Measurements from ENCODE around the gene CDC42EP3. TPM values are rescaled to one million over a fixed set of nuclear protein-coding genes. Genes with fewer than 3 reads are reported as not detected.

Gene CDC42EP3
- polyA plus RNA-seq, 2 of the 4 experiments (the other 2 are of a cell fraction): 23.8 to 39.1 TPM

- no peak for TF ChIP-seq HOXB13 (CRISPR knock-in tag; IDR thresholded peaks at IDR 0.05; ENCODE audit: low read depth)
- TF ChIP-seq HOXB5 (CRISPR knock-in tag; IDR thresholded peaks at IDR 0.05): no peak
- TF ChIP-seq HES2 (IDR thresholded peaks at IDR 0.05): no peak
- TF ChIP-seq BHLHE40 (IDR thresholded peaks at IDR 0.05; ENCODE audit: low read depth, low read length): no peak
- TF ChIP-seq POLR2A (IDR thresholded peaks at IDR 0.05; ENCODE audit: low read length): no peak
- TF ChIP-seq KDM1A (IDR thresholded peaks at IDR 0.05; ENCODE audit: low read depth): no peak
- POLR2A ChIA-PET: interaction anchor here (1.5 kb wide), 1 partner anchor 40 kb away, joined by 4 read pairs; the partner anchor contains the start of gene CDC42EP3
- Histone ChIP-seq H3K4me3 (no peak overlapping the region), H3K9me3 (peaks cover 13% of the 10 kb centered on the region; the same call in 2 of the 3 replicates), H3K4me2 (peak overlapping the region; percentile 37; the same call in 2 of the 3 replicates), H3K27ac (peak overlapping the region in 1 of 2 experiments; percentile 76; a peak in 3 of 6 replicates), H3K4me1 (peaks cover 10% of the 10 kb centered on the region)
- 77% methylated on average over 2 of the region's 2 CpGs for WGBS (ENCODE audit: missing lambda C conversion rate)
- CTCF ChIA-PET: interaction anchor here (1.2 to 1.3 kb wide), 2 partner anchors 7 to 18 kb away, joined by 3 to 5 read pairs; no protein-coding TSS in a partner anchor
- FAIRE-seq (no peak), DNase-seq (ENCODE audit: low read depth in 1 of 2, low spot score in 1 of 2) (no peak), ATAC-seq (peak in 1 of 2 experiments; percentile 68; a peak in 3 of 6 replicates)
These were observed 40.4 kb upstream of the CDC42EP3 start for GRCh38 chr2:37711831-37712230.

- no peak for FAIRE-seq
- Histone ChIP-seq H3K4me1 (peaks cover 10% of the 10 kb centered on the region), H3K4me2 (peak overlapping the region; percentile 37; the same call in 2 of the 3 replicates), H3K4me3 (no peak overlapping the region), H3K27ac (peak overlapping the region; percentile 11 to 76; a peak in 3 of 6 replicates), H3K9me3 (peaks cover 13% of the 10 kb centered on the region; the same call in 2 of the 3 replicates)
- peak; percentile 36 to 45 for DNase-seq (ENCODE audit: low read depth in 1 of 2, low spot score in 1 of 2)
- ChIA-PET POLR2A (interaction anchor here (1.5 kb wide), 1 partner anchor 40 kb away, joined by 4 read pairs; the partner anchor contains the start of gene CDC42EP3), CTCF (interaction anchor here (1.2 to 1.3 kb wide), 2 partner anchors 8 to 17 kb away, joined by 3 to 5 read pairs; no protein-coding TSS in a partner anchor)
- WGBS (ENCODE audit: missing lambda C conversion rate): 56% methylated on average over 1 of the region's 1 CpG
- TF ChIP-seq SMC3 (IDR thresholded peaks at IDR 0.05) (no peak), HDAC2 (IDR thresholded peaks at IDR 0.05) (no peak), RFX5 (IDR thresholded peaks at IDR 0.05) (no peak), GATA3 (IDR thresholded peaks at IDR 0.05; ENCODE audit: borderline replicate concordance) (no peak), PBX3 (IDR thresholded peaks at IDR 0.05) (no peak), TFCP2L1 (CRISPR knock-in tag; IDR thresholded peaks at IDR 0.05) (no peak), TP53 (CRISPR knock-in tag; IDR thresholded peaks at IDR 0.05) (no peak), KDM5A (IDR thresholded peaks at IDR 0.05) (no peak), EHF (CRISPR knock-in tag; IDR thresholded peaks at IDR 0.05) (no peak), CTCF (IDR thresholded peaks at IDR 0.05) (no peak), BHLHE40 (IDR thresholded peaks at IDR 0.05; ENCODE audit: low read depth, low read length) (no peak)
- ATAC-seq: peak; percentile 62 to 82; a peak in 5 of 6 replicates
These were observed 39.9 kb upstream of the CDC42EP3 start for GRCh38 chr2:37711308-37711731.

- TF ChIP-seq E2F6 (IDR thresholded peaks at IDR 0.05; ENCODE audit: borderline replicate concordance, low read depth) (no peak), ZNF302 (CRISPR knock-in tag; IDR thresholded peaks at IDR 0.05) (no peak), BHLHE40 (IDR thresholded peaks at IDR 0.05; ENCODE audit: low read depth, low read length) (no peak), REST (IDR thresholded peaks at IDR 0.05) (no peak), ATOH8 (CRISPR knock-in tag; IDR thresholded peaks at IDR 0.05; ENCODE audit: low read depth) (no peak)
- Histone ChIP-seq H3K4me3 (no peak overlapping the region), H3K9me3 (peaks cover 7% of the 10 kb centered on the region; the same call in 1 of the 3 replicates), H3K4me1 (peaks cover 10% of the 10 kb centered on the region), H3K4me2 (no peak overlapping the region), H3K27ac (no peak overlapping the region)
- ATAC-seq (no peak), DNase-seq (ENCODE audit: low read depth in 1 of 2, low spot score in 1 of 2) (no peak), FAIRE-seq (no peak)
- WGBS (ENCODE audit: missing lambda C conversion rate): 71% methylated on average over 4 of the region's 4 CpGs
- CTCF ChIA-PET: no interaction called here
- POLR2A ChIA-PET: no interaction called here
These were observed 37.7 kb upstream of the CDC42EP3 start for GRCh38 chr2:37709111-37709510.

Measured in A549 (cell line).